GM12878 (cell line): ENCODE measurements around the gene SKIC8.
"Not testable (repeated sequence)": the region's sequence is repeated elsewhere in the genome, so short reads cannot be mapped to it uniquely, and the experiment has no call there.

Experiments used
- CEBPB ChIP-seq, 2 experiments: fragments of 150-350 bp in 1 of 2; IDR thresholded peaks; 2 replicates each; pipeline ENCODE4 v1.6.1; 2012 to 2014; ENCODE audit warnings: low read depth in 2 of 2, low read length in 2 of 2, borderline replicate concordance in 1 of 2, inconsistent platforms in 1 of 2
- CHD4 ChIP-seq: fragments of 200-600 bp; sonication (generic); IDR thresholded peaks from 2 replicates; pipeline ENCODE4 v1.6.1; 2016; ENCODE audit warnings: mild to moderate bottlenecking
- CTCF ChIP-seq, 3 experiments: IDR thresholded peaks in 2 of 3; conservative IDR thresholded peaks in 1 of 3; 2 replicates each; pipeline ENCODE4 v1.5.1; 2011; ENCODE audit warnings: low read depth in 3 of 3, low read length in 3 of 3, mild to moderate bottlenecking in 3 of 3, control low read depth in 2 of 3, moderate library complexity in 2 of 3, inconsistent platforms in 1 of 3, mixed read lengths in 1 of 3; ENCODE audit not compliant: control insufficient read depth in 2 of 3, insufficient read depth in 1 of 3; ENCODE audit errors: extremely low read depth in 1 of 3
- EGR1 ChIP-seq, 2 experiments: IDR thresholded peaks; 1 replicate in 1 of 2; 2 replicates in 1 of 2; pipeline ENCODE4 v1.6.1; 2011 to 2012; ENCODE audit warnings: low read depth in 2 of 2, low read length in 2 of 2, borderline replicate concordance in 1 of 2, mild to moderate bottlenecking in 1 of 2, moderate library complexity in 1 of 2
- EZH2 ChIP-seq: IDR thresholded peaks from 2 replicates; pipeline ENCODE4 v1.6.1; 2012; ENCODE audit warnings: low read depth, mild to moderate bottlenecking, control low read depth, inconsistent platforms, low read length, borderline replicate concordance; ENCODE audit not compliant: control insufficient read depth
- NR2C2 ChIP-seq: IDR thresholded peaks from 2 replicates; pipeline ENCODE4 v1.6.1; 2011; ENCODE audit warnings: borderline replicate concordance, low read depth; ENCODE audit not compliant: control insufficient read depth, insufficient read length
- POLR2AphosphoS2 ChIP-seq: IDR thresholded peaks from 2 replicates; pipeline ENCODE4 v1.6.1; 2011; ENCODE audit warnings: low read depth, mild to moderate bottlenecking, low read length, improper control_type of control experiment, moderate library complexity
- RFX5 ChIP-seq: IDR thresholded peaks from 2 replicates; pipeline ENCODE4 v1.6.1; 2011; ENCODE audit warnings: low read depth, low read length, improper control_type of control experiment
- SMC3 ChIP-seq: IDR thresholded peaks from 2 replicates; pipeline ENCODE4 v1.6.1; 2011; ENCODE audit warnings: low read length, improper control_type of control experiment, borderline replicate concordance
- SREBF2 ChIP-seq: IDR thresholded peaks from 2 replicates; pipeline ENCODE4 v1.6.1; 2012; ENCODE audit warnings: mild to moderate bottlenecking, low read length
- SUZ12 ChIP-seq: fragments of 200-600 bp; sonication (generic); IDR thresholded peaks from one replicate; pipeline ENCODE4 v1.6.1; 2018; ENCODE audit warnings: antibody characterized with exemption, mild to moderate bottlenecking; ENCODE audit not compliant: unreplicated experiment
- USF1 ChIP-seq: IDR thresholded peaks from 2 replicates; pipeline ENCODE4 v1.6.1; 2011; ENCODE audit warnings: borderline replicate concordance, low read depth, mild to moderate bottlenecking, moderate library complexity, mixed read lengths, low read length; ENCODE audit not compliant: insufficient read depth; ENCODE audit errors: extremely low read length
- ZNF274 ChIP-seq: IDR thresholded peaks from one replicate; pipeline ENCODE4 v1.8.0; 2011; ENCODE audit not compliant: insufficient read length, insufficient read depth
- ZNF687 ChIP-seq: fragments of 450-650 bp; IDR thresholded peaks from 2 replicates; pipeline ENCODE4 v1.6.1; 2017; ENCODE audit warnings: mild to moderate bottlenecking, moderate library complexity

- TF ChIP-seq ZNF274; NR2C2; RFX5; CTCF (IDR thresholded peaks at IDR 0.05 in 2 of 3, conservative IDR thresholded peaks at IDR 0.05 in 1 of 3; ENCODE audit: control insufficient read depth in 2 of 3, extremely low read depth in 1 of 3, insufficient read depth in 1 of 3, low read depth in 3 of 3, low read length in 3 of 3); POLR2AphosphoS2; SUZ12; USF1; EZH2; SMC3; EGR1 (IDR thresholded peaks at IDR 0.05; ENCODE audit: borderline replicate concordance in 1 of 2, low read depth in 2 of 2, low read length in 2 of 2); CEBPB (IDR thresholded peaks at IDR 0.05; ENCODE audit: borderline replicate concordance in 1 of 2, low read depth in 2 of 2, low read length in 2 of 2); ZNF687; CHD4; SREBF2: not testable (repeated sequence)
These were observed 54.0 kb downstream of the SKIC8 start for GRCh38 chr15:78245392-78245791.
